ENCODE data around the gene TBC1D32.
"Not testable (repeated sequence)": the region's sequence is repeated elsewhere in the genome, so short reads cannot be mapped to it uniquely, and the experiment has no call there.

TBC1D32 gene

DNA sequence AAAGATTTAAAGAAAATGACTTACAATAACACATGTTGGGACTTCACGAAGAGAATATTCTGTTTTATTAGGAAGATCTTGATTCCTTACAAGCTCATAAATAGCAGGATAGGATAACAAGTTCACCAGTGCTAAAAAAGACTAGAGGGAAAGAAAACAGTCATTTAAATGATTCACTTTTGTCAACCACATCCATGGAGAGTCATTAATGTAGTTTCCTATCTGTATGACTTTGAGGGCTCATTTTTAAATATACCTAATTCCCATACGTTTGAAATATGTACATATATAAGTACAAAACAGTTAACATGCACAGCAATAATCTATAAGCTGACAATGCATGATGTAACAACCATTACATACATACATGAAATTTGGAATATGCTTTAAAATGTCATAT lies 111.1 kb downstream of the TBC1D32 start:
- no peak for DNase-seq (ENCODE audit: low spot score)

DNA sequence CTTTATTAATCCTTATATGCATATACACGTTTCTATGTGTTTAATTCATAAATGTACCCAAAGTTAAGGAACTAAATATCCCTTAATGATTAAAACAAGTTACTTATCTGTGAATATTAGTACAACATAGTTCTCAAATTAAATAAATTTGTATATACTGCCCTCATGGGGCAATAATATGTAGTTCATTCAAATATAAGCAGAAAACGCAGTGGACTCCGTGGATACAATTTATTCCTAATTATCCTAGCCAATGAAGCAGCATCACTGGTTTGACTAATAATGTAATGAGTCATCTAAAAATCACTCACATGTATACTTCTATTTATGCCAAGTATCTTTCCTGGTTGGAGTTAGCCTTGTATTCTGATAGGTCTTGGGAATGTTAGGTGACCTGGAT lies 111.6 kb downstream of the TBC1D32 start:
- peak; percentile 23 for DNase-seq (ENCODE audit: low spot score)

DNA sequence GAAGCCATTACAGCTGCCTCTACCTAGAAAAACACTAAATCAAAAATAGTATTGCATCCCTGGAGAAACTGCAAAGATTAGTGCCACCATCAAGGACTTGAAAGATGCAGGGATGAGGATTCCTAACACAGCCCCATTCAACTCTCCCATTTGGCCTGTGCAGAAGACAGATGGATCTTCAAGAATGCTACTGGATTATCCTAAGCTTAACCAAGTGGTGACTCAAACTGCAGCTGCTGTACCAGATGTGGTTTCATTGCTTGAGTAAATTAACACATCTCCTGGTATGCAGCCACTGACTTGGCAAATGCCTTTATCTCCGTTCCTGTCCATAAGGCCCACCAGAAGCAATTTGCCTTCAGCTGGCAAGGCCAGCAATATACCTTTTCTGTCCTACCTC lies 117.4 kb downstream of the TBC1D32 start:
- DNase-seq (ENCODE audit: low spot score): no peak

DNA sequence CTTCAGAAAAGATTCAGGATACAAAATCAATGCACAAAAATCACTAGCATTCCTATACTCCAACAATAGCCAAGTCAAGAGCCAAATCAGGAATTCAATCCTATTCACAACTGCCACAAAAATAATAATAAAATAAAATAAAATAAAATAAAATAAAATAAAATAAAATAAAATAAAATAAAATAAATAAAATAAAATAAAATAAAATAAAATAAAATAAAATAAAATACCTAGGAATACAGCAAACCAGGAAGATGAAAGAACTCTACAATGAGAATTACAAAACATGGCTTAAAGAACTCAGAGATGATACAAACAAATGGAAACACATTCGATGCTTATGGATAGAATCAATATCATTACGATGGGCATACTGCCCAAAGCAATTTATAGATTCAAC lies 120.9 kb downstream of the TBC1D32 start:
- not testable (repeated sequence) for DNase-seq (ENCODE audit: low spot score)

DNA sequence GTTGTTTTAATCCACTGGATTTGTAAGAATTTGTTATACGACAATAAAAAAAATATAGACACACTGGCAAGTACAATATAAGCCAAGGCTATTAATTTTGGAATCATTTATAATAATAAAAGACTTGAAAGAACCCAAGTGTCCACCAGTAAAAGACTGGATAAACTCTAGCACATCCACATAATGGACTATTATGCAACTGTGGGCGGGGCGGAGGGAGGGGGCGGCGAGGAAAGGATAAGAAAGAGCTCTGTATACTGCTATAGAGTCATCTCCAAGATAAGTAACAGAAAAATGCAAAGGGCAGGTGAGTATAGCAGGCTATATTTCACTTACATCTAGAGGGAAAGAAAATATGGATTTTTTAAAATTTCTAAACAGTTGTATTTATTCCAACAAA lies 123.3 kb downstream of the TBC1D32 start:
- DNase-seq (ENCODE audit: low spot score): no peak

DNA sequence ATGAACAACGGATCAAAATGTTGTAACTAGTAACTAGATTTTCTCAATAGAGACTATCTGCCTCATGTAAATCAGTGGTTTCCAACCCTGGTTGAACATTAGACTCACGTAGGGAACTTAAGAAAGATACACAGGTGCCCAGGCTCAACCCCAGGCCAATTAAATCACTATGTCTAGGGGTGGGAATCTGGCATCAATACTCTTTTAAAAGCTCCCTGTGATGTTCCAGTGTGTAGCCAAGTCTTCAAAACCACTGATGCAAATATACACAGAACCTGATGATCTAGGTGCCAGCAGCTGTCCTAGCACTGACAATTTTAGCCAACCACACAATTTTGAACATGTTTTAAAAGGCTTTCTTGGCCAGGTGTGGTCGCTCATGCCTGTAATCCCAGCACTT lies 128.7 kb downstream of the TBC1D32 start:
- DNase-seq (ENCODE audit: low spot score): no peak

DNA sequence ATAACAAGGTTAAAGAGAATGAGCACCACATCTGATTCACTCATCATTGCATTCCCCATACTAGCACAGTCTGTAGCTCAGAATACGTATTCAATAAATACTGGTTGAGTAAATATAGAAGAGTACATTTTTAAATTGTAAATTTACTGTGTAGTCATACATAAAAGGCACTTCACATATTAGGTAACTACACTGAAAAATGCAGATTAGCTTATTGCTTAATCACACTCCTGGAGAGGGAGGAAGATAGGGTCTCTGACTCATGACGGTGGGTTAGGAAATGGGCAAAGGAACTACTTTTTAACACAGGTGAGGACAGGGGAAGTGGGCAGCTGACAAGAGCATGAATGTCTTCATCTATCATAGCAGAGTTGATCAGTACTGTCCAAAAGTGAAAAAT lies 133.2 kb downstream of the TBC1D32 start:
- DNase-seq (ENCODE audit: low spot score): no peak

DNA sequence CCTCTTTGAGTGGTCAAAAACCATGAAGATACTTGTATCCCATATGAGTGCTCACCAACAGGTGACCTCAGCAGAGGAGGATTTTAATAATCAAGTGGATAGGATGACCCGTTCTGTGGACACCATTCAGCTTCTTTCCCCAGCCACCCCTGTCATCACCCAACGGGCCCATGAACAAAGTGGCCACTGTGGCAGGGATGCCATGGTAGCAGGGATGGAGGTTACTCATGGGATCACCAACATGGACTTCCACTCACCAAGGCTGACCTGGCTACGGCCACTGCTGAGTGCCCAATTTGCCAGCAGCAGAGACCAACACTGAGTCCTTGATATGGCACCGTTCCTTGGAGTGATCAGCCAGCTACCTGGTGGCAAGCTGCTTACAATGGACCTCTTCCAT lies 138.2 kb downstream of the TBC1D32 start:
- not testable (repeated sequence) for DNase-seq (ENCODE audit: low spot score)

DNA sequence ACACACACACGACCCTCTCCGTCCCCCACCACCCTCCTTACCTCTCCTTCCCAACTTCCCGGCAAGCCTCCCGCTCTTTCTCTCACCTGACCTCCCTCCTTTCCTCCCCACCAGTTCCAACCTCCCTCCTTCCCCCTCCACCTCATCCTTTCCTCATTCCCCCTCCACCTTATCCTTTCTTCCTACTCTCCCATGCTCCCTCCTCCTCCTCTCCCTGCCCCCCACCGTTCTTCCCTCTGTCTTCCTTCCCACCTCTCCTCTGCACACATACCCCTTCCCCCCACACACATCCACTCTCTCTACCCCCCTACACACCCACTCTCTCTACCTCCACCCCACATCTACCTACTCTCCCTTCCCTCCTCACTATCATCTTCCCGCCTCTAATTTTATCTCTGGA lies 144.2 kb downstream of the TBC1D32 start:
- no peak for DNase-seq (ENCODE audit: low spot score)

DNA sequence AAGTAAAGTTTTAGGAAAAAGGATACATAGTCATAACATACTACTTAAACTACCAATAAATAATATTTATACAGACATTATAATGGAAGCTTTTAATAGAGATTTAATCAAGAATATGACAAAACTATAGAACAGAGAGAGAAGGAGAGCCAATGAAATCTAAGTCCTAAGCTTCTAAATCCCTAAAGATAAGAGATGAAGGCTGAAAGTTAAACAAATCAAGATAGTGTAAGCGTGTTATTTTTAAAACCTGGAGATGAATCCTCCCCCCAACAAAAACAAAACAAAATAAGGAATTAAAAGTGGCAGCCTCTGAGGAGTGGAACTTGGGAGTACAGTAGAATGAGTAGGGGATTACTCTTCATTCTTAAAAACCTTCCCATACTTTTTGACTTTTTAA lies 145.9 kb downstream of the TBC1D32 start:
- no peak for DNase-seq (ENCODE audit: low spot score)

DNA sequence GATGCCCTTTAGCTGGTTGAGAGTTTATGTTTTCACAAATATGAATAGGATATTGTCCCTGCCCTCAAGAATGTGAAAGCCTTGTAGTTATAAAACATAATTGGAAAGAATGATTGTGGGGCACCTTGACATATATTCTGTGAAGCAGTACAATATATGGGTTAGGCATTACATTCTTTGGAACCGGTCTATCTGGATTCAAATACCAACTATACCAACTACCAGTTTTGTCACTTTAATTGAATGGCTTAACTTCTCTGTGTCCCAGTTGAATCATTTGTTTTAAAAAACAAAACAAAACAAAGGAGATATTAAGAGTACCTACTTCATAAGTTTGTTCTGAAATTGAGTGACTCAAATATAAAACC lies 146.5 kb downstream of the TBC1D32 start:
- DNase-seq (ENCODE audit: low spot score): no peak

DNA sequence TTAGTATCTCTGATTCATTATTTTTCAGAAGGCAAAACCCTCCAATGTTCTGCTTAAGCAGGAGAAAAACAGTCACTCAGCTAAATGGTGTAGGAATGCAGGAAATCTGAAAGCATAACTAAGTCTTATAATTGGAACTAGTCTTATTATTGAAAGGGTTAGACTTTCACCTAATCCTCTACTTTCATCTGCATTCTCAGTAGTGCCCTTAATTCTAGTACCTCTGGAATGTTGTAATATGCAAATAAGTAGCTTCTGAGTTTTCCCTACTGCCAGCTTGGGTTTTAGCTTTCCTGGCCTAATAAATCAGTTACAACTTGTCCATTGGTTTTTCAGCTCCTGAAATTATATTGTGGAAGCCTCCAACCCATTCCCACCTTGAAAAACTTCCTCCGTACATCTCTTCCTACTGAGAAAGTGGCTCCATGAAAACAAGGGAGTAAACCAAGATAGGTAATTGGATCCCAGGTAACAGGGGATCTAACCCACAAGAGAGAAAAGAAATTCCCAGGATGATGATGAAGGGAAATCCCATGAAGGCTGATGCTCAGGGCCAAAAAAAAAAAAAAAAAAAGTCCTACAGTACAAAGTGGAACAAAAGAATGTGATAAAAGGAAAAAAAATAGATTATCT lies 147.0 kb downstream of the TBC1D32 start:
- no peak for DNase-seq (ENCODE audit: low spot score)

DNA sequence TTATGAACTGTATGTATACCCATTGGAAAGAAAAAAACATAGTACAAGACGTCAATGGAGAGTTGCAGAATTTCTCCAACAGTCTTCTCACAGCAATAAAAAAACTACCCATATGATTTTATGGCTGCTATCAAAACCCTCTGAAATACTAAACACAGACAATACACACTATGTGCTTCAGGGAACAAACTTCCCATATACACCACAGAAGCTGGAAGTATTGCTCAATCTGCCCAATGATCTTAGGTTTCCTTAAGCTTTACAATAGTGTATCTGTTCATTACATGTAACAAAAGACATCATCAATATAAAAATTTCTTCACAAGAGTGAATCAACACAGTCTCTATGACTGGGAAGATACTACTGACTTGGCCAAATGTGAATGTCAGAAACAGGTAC lies 150.5 kb downstream of the TBC1D32 start:
- no peak for DNase-seq (ENCODE audit: low spot score)

DNA sequence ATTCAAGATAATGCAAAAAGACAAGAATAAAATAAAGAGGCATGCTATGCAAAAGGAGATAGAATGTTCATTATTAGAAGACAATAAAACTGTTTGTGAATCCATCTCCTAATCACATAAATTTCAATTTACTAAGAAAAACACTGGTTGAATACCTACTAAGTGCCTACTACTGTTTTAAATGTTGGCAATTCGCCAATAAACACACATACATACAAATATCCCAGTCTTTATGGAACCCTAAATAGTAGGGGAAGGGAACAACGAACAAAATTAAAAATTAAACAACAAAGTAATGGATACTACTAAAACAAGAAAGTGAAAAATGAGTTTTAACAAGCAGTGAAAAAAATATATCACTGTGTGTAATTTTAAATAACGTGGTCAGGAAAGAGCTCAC lies 158.5 kb downstream of the TBC1D32 start:
- DNase-seq (ENCODE audit: low spot score): no peak

DNA sequence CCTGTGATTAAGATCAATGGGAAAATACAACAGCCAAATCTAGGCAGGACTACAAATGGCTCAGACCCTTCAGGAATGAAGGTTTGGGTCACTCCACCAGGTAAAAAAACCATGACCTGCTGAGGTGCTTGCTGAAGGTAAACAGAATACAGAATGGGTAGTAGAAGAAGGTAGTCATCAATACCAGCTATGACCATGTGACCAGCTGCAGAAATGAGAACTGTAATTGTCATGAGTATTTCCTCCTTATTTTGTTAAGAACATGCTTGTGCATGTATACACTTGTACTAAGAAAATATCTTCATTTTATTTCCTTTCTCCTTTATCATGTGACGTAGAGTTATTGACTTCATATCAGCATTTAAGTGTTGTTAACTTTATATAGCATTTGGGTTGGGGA lies 161.8 kb downstream of the TBC1D32 start:
- not testable (repeated sequence) for DNase-seq (ENCODE audit: low spot score)

DNA sequence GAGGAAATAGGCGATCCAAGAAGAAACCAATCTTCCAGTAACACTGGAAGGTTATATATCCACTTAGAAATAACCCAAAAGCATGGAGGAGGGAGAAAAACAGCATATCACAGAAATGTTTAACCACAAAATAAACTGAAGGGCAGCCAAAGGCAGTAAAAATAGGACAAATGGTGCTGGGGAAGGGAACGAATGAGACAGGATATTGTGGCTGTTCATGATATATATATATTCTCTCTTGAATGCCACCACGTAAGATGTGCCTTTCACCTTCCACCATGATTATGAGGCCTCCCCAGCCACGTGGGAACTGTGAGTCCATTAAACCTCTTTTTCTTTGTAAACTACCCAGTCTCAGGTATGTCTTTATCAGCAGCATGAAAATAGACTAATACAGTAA lies 162.4 kb downstream of the TBC1D32 start:
- DNase-seq (ENCODE audit: low spot score): no peak

DNA sequence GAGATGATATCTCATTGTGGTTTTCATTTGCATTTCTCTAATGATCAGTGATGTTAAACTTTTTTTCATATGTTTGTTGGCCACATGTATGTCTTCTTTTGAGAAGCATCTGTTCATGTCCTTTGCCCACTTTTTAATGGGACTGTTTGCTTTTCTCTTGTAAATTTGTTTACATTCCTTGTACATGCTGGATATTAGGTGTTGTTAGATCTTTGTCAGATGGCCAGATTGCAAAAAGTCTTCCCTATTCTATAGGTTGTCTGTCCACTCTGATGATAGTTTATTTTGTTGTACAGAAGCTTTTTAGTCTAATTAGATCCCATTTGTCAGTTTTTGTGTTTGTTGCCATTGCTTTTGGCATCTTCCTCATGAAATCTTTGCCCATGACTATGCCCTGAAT lies 172.4 kb downstream of the TBC1D32 start:
- DNase-seq (ENCODE audit: low spot score): no peak

DNA sequence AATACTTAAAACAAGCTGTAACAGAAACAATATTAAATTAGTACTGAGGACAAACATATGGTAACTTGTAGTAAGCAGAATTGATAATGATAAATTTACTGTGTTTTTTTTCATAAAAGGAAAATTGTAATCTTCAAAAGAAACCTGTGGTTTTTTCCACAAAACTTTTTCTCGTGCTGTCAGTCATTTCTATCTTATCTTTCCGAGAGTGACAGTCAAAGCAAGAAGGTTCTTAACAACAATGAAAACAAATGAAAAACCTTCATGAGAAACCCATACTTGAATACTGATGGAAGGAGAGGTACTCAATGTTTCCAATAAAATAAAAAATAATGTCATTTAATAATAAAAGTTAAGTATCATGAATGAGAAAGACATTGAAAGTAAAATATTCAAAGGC lies 174.0 kb downstream of the TBC1D32 start:
- no peak for DNase-seq (ENCODE audit: low spot score)

DNA sequence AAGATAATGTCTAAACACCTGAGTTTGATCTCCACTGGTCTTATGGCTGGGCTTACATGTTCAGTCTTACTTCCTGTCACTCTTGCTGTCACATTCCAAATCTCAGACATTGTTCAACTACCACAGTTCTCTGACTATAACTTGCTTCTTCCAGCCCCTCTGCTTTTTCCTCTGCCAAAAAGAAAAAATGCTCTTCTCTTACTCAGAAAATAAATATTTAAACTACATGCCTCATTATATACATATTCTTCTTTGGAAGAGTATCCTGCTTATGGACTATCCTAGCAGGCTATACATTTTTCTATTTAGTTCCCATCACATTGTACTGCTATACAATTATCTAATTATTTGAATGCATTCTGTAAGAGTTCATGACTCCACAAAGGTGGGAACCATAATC lies 175.4 kb downstream of the TBC1D32 start:
- no peak for DNase-seq (ENCODE audit: low spot score)

DNA sequence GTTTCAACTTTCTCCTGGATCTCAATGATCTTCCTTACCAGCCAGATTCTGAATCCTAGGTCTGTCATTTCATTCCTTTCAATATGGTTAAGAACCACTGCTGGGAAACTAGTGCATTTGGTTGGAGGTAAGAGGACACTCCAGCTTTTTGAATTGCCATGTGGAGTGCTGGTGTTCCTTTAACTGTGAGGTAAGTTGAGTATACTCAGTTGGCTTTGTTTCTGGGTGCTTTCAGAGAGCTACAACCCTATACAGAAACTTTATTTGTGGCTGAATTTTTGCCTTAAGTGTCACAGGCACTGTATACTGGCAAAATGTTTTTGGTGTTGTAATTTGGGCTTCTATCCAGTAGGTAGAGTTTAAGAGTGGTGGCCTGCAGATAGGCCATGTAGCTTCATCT lies 175.8 kb downstream of the TBC1D32 start:
- no peak for DNase-seq (ENCODE audit: low spot score)

DNA sequence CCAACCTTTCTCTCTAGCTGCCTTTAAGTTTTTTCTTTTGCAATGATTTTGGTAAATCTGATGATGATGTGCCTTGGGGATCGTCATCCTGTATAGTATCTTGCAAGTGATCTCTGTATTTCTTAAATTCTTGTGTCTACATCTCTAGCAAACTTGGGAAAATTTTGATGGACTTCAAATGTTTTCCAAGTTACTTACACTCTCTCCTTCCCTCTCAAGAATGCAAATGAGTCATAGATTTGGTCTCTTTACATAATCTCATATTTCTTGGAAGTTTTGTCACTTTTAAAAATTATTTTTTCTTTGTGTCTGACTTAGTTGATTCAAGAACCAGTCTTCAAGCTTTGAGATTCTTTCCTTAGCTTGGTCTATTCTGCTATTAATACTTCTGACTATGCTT lies 176.4 kb downstream of the TBC1D32 start:
- no peak for DNase-seq (ENCODE audit: low spot score)

DNA sequence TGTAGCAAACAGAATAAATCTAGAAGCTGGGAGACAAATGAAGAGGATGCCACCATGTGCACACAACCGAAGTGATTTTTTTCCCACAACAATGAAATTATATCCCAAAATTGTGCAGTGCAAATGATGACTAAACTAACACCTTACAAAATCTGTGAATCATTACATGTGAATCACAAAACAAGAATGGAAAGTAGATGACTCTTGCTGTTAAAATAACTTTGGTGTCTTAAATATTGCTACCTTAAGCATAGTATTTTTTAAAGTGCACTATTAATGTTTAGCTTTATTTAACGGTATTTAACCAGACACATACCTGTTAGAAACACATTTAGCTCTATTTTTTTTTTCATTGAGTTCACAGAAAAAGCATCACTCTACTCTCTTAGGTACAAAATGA lies 190.8 kb downstream of the TBC1D32 start:
- no peak for DNase-seq (ENCODE audit: low spot score)

DNA sequence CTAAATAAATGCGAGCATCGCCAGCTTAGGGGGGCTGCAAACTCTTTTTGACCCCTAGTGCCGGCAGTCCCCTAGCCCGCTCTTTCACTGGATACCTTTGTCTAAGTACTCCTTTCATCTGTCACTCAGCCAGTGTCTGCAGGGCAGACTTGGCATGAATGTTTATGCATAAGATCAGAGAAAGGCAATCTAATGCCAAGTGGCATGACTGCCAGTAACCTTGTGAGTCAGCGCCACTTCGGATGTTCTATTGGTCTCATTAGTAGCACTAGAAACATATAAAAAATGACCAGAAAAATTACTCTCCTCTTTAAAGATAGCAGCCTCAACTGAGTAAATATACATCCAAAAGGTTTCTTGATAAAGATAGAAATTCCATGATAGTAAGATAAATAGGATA lies 192.2 kb downstream of the TBC1D32 start:
- no peak for DNase-seq (ENCODE audit: low spot score)

DNA sequence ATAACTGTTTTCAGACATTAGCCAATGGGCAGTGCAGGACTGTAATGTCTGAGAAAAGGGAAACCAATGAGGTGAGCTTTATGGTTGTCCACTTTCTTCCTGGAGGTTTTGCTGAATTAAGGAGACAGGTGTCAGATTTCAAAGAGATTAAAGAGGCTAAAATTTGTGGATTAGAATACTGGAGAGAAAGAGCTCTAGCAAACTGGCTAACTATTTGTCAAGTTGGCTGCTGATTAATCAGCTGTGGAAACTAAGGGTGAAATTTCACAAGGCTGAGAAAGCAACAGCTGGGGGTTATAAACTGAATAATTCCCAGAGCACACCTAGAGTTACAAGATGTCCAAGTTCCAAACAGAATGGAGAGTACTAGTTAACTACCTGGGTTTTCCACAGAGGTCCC lies 198.9 kb downstream of the TBC1D32 start:
- DNase-seq (ENCODE audit: low spot score): no peak

DNA sequence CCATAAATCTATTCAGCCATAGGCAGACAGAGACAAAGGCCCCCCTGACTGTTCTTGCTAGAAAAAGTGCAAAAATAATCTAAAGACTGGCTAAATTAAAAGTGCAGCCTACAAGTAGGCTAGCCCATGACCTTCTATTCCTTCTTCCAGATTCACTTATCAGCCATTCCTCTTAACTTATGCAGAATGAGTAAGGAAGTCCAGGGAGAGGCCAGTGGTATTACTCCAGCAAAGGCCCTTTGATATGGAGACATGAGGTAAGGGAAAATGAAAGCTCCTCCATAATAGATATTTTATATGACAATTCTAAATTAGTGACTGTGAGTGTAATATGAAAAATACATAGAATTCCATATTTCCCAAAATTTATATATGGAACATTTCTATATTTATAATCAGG lies 199.4 kb downstream of the TBC1D32 start:
- no peak for DNase-seq (ENCODE audit: low spot score)

All from D341Med (cell line).